ENCODE measurements around the gene OR4D2. TPM values are rescaled to one million over a fixed set of nuclear protein-coding genes. Genes with fewer than 3 reads are reported as not detected.

Gene OR4D2
- total RNA-seq, 1 donor from 2014 or later: not detected

GRCh38 chr17:58207451-58207850 lies 40.7 kb downstream of the OR4D2 start:
- Histone ChIP-seq H3K9ac (no peak overlapping the region), H3K9me3 (ENCODE audit: low read depth) (no peaks in the 10 kb centered on the region), H4K20me1 (ENCODE audit: low read depth) (no peaks in the 10 kb centered on the region), H2AFZ (replicated peaks) (no peak overlapping the region), H3K27me3 (no peaks in the 10 kb centered on the region), H3K36me3 (no peaks in the 10 kb centered on the region), H3K27ac (no peak overlapping the region), H3K4me1 (no peaks in the 10 kb centered on the region), H3K79me2 (ENCODE audit: low read depth) (no peaks in the 10 kb centered on the region), H3F3A (ENCODE audit: low read depth) (no peaks in the 10 kb centered on the region), H3K4me3 (no peak overlapping the region), H3K4me2 (no peak overlapping the region)
- no peaks in the 10 kb centered on the region for H3K27me3 Mint-ChIP-seq (ENCODE audit: insufficient read depth, low read depth)
- H3K9me3 Mint-ChIP-seq: no peaks in the 10 kb centered on the region
- no peak overlapping the region for H3K27ac Mint-ChIP-seq
- H3K4me3 Mint-ChIP-seq: no peak overlapping the region
- peaks cover 4% of the 10 kb centered on the region for H3K4me1 Mint-ChIP-seq
- DNase-seq (ENCODE audit: low spot score): no peak
- peaks cover 29% of the 10 kb centered on the region for H3K36me3 Mint-ChIP-seq
- no peak for TF ChIP-seq CTCF (IDR thresholded peaks at IDR 0.05)
- no peak for TF ChIP-seq EZH2phosphoT487 (IDR thresholded peaks at IDR 0.05)
- TF ChIP-seq EZH2 (IDR thresholded peaks at IDR 0.05): no peak

GRCh38 chr17:58208344-58208743 lies 41.6 kb downstream of the OR4D2 start:
- Mint-ChIP-seq H3K27me3 (ENCODE audit: insufficient read depth, low read depth) (no peaks in the 10 kb centered on the region), H3K27ac (no peak overlapping the region), H3K9me3 (no peaks in the 10 kb centered on the region), H3K36me3 (peaks cover 31% of the 10 kb centered on the region), H3K4me1 (peaks cover 4% of the 10 kb centered on the region), H3K4me3 (no peak overlapping the region)
- no peaks in the 10 kb centered on the region for H3K79me2 ChIP-seq (ENCODE audit: low read depth)
- no peaks in the 10 kb centered on the region for H3K27me3 ChIP-seq
- no peak overlapping the region for H2AFZ ChIP-seq (replicated peaks)
- H3K4me1 ChIP-seq: no peaks in the 10 kb centered on the region
- H3F3A ChIP-seq (ENCODE audit: low read depth): no peaks in the 10 kb centered on the region
- no peak overlapping the region for H3K4me2 ChIP-seq
- no peaks in the 10 kb centered on the region for H4K20me1 ChIP-seq (ENCODE audit: low read depth)
- no peak for TF ChIP-seq EZH2phosphoT487 (IDR thresholded peaks at IDR 0.05)
- no peak for TF ChIP-seq EZH2 (IDR thresholded peaks at IDR 0.05)
- no peak for TF ChIP-seq CTCF (IDR thresholded peaks at IDR 0.05)
- no peak overlapping the region for H3K27ac ChIP-seq
- no peak overlapping the region for H3K4me3 ChIP-seq
- no peaks in the 10 kb centered on the region for H3K36me3 ChIP-seq
- no peaks in the 10 kb centered on the region for H3K9me3 ChIP-seq (ENCODE audit: low read depth)
- DNase-seq (ENCODE audit: low spot score): no peak
- H3K9ac ChIP-seq: no peak overlapping the region

- H3K4me2 ChIP-seq: no peak overlapping the region
- Mint-ChIP-seq H3K36me3 (peaks cover 31% of the 10 kb centered on the region), H3K4me3 (no peak overlapping the region), H3K27ac (no peak overlapping the region), H3K27me3 (ENCODE audit: insufficient read depth, low read depth) (no peaks in the 10 kb centered on the region), H3K4me1 (no peaks in the 10 kb centered on the region), H3K9me3 (no peaks in the 10 kb centered on the region)
- H3K9ac ChIP-seq: no peak overlapping the region
- H3K36me3 ChIP-seq: no peaks in the 10 kb centered on the region
- H2AFZ ChIP-seq (replicated peaks): no peak overlapping the region
- H3K27ac ChIP-seq: no peak overlapping the region
- H3K79me2 ChIP-seq (ENCODE audit: low read depth): no peaks in the 10 kb centered on the region
- H3K9me3 ChIP-seq (ENCODE audit: low read depth): no peaks in the 10 kb centered on the region
- TF ChIP-seq EZH2 (IDR thresholded peaks at IDR 0.05) (no peak), EZH2phosphoT487 (IDR thresholded peaks at IDR 0.05) (no peak), CTCF (IDR thresholded peaks at IDR 0.05) (peak; percentile 17)
- no peaks in the 10 kb centered on the region for H3F3A ChIP-seq (ENCODE audit: low read depth)
- H3K27me3 ChIP-seq: no peaks in the 10 kb centered on the region
- H3K4me3 ChIP-seq: no peak overlapping the region
- no peaks in the 10 kb centered on the region for H4K20me1 ChIP-seq (ENCODE audit: low read depth)
- DNase-seq (ENCODE audit: low spot score): no peak
- no peaks in the 10 kb centered on the region for H3K4me1 ChIP-seq
These were observed 44.1 kb downstream of the OR4D2 start for GRCh38 chr17:58210922-58211321.

All from neural progenitor cell (in vitro differentiated cells).